HepG2 (cell line): ENCODE data around the gene FOXD3.

Experiments
- CTCF ChIP-seq: sonication (generic); formaldehyde crosslinking; IDR thresholded peaks from 2 replicates; pipeline ENCODE4 v1.5.0; 2020; ENCODE audit warnings: mild to moderate bottlenecking, missing genetic modification reagents, moderate library complexity
- FIP1L1 ChIP-seq: fragments of 200-400 bp; formaldehyde crosslinking; IDR thresholded peaks from 2 replicates; pipeline ENCODE4 v1.6.1; 2018; ENCODE audit warnings: low read depth, mild to moderate bottlenecking, low read length, moderate library complexity, borderline replicate concordance; ENCODE audit not compliant: insufficient read depth
- KLF6 ChIP-seq: IDR thresholded peaks from 2 replicates; pipeline ENCODE4 v1.8.0; 2016; ENCODE audit warnings: missing biosample characterization, missing genetic modification reagents
- POLR2A ChIP-seq, 2 experiments: IDR thresholded peaks; 2 replicates each; pipeline ENCODE4 v1.6.1; 2011; ENCODE audit warnings: low read depth in 2 of 2, low read length in 2 of 2, mild to moderate bottlenecking in 1 of 2, moderate library complexity in 1 of 2; ENCODE audit not compliant: insufficient read depth in 1 of 2
- SMAD3 ChIP-seq: sonication (generic); formaldehyde crosslinking; IDR thresholded peaks from 2 replicates; pipeline ENCODE4 v1.4.0; 2020; ENCODE audit warnings: missing genetic modification reagents
- SSRP1 ChIP-seq: IDR thresholded peaks from 2 replicates; pipeline ENCODE4 v1.6.1; 2016; ENCODE audit warnings: control low read depth
- TFE3 ChIP-seq: IDR thresholded peaks from 2 replicates; pipeline ENCODE4 v1.6.1; 2016
- ZNF354B ChIP-seq: sonication (generic); formaldehyde crosslinking; IDR thresholded peaks from 2 replicates; pipeline ENCODE4 v1.8.0; 2022; ENCODE audit warnings: mild to moderate bottlenecking, missing genetic modification reagents

GRCh38 chr1:63322114-63322943 lies at the start of gene FOXD3:
- TF ChIP-seq CTCF (no peak), SMAD3 (CRISPR knock-in tag) (no peak), KLF6 (CRISPR knock-in tag) (no peak), TFE3 (no peak), ZNF354B (CRISPR knock-in tag) (no peak), SSRP1 (no peak), FIP1L1 (no peak), POLR2A (IDR thresholded peaks at IDR 0.05; ENCODE audit: insufficient read depth in 1 of 2, low read depth in 2 of 2, low read length in 2 of 2) (no peak)
